Adrenal gland (tissue), 5 donors: ENCODE data around the gene HPRT1.

Experiments used
- POLR2A ChIP-seq, 2 donors: fragments of 450-650 bp; IDR thresholded peaks; one replicate each; pipeline ENCODE4 v1.6.1; 2017; ENCODE audit warnings: antibody characterized with exemption in 2 of 2, mild to moderate bottlenecking in 2 of 2, moderate library complexity in 1 of 2
- TF ChIP-seq, protein P1 (sequence below), 6 experiments: fragments of 450-650 bp in 4 of 6; fragments of 200-600 bp in 2 of 6; sonication (generic) in 1 of 6; IDR thresholded peaks; 1 replicate in 5 of 6; 2 replicates in 1 of 6; pipeline versions ENCODE4 v1.5.1 to v1.8.0; 2016 to 2021; ENCODE audit warnings: antibody characterized with exemption in 6 of 6, mild to moderate bottlenecking in 2 of 6, moderate library complexity in 1 of 6
- donor health status: DM: no; HTN: no; CAD: no.

- TF ChIP-seq, protein P1, sequence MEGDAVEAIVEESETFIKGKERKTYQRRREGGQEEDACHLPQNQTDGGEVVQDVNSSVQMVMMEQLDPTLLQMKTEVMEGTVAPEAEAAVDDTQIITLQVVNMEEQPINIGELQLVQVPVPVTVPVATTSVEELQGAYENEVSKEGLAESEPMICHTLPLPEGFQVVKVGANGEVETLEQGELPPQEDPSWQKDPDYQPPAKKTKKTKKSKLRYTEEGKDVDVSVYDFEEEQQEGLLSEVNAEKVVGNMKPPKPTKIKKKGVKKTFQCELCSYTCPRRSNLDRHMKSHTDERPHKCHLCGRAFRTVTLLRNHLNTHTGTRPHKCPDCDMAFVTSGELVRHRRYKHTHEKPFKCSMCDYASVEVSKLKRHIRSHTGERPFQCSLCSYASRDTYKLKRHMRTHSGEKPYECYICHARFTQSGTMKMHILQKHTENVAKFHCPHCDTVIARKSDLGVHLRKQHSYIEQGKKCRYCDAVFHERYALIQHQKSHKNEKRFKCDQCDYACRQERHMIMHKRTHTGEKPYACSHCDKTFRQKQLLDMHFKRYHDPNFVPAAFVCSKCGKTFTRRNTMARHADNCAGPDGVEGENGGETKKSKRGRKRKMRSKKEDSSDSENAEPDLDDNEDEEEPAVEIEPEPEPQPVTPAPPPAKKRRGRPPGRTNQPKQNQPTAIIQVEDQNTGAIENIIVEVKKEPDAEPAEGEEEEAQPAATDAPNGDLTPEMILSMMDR (IDR thresholded peaks at IDR 0.05): no peak
- TF ChIP-seq POLR2A (IDR thresholded peaks at IDR 0.05): no peak
Observed at GRCh38 chrX:134472041-134472440, 12.1 kb downstream of the HPRT1 start.
